K562 (cell line): ENCODE results near the gene ST6GALNAC2. TPM values are rescaled to one million over a fixed set of nuclear protein-coding genes. Genes with fewer than 3 reads are reported as not detected.

Source experiments
- ATAC-seq: fragments of 200-7000 bp; cut with Tn5 transposase; 3 replicates; pipeline ENCODE4 v1.9.1; 2020; ENCODE audit warnings: moderate library complexity
- BruUV-seq: library from RNA; stranded (reverse); fragments of 400-500 nt; replicated peaks from 2 replicates; lab custom pipeline; 2021; lab: Mats Ljungman, UMichigan
- CTCF ChIA-PET: fragments of 300-600 bp; formaldehyde crosslinking; extraction: SDS; loops from one replicate; lab custom pipeline; 2021; ENCODE audit warnings: low intra/inter-chr PET ratio; lab: Yijun Ruan, JAX
- POLR2A ChIA-PET: fragments of 300-600, 350-650 bp; sonication (Branson Sonifier 250); formaldehyde crosslinking; extraction: SDS; loops from one replicate; lab custom pipeline; 2021; ENCODE audit warnings: antibody characterized with exemption, inconsistent platforms; lab: Yijun Ruan, JAX
- DNase-seq, 4 experiments: peaks; one replicate each; pipeline versions ENCODE4 v3.0.0 to v3.0.0-alpha.2; 2011 to 2018; ENCODE audit warnings: low spot score in 3 of 4, mixed read lengths in 3 of 4; ENCODE audit errors: extremely low read depth in 1 of 4
- FAIRE-seq: peaks from 2 replicates; lab custom pipeline; 2011; peaks lifted over from hg19 to GRCh38; lab: Jason Lieb, UNC
- H2AFZ ChIP-seq: 2 replicates; pipeline ENCODE4 v1.6.0; 2011; ENCODE audit warnings: low read depth, low read length, control low read depth, inconsistent platforms
- H3K27ac ChIP-seq: fragments of 200-600 bp; 3 replicates; pipeline ENCODE4 v1.8.0; 2011; ENCODE audit warnings: low read depth, mild to moderate bottlenecking, control low read depth, inconsistent platforms, low read length, moderate library complexity, mixed read lengths; ENCODE audit errors: extremely low read depth
- H3K27me3 ChIP-seq, 2 experiments: fragments of 300-600 bp in 1 of 2; 2 replicates in 1 of 2; 3 replicates in 1 of 2; pipeline versions ENCODE4 v1.6.0 to v1.8.0; 2011; ENCODE audit warnings: inconsistent platforms in 2 of 2, low read length in 2 of 2, mild to moderate bottlenecking in 1 of 2, mixed read lengths in 1 of 2, moderate library complexity in 1 of 2; ENCODE audit not compliant: control insufficient read depth in 2 of 2, insufficient read depth in 2 of 2
- H3K36me3 ChIP-seq: fragments of 300-600 bp; 3 replicates; pipeline ENCODE4 v1.8.0; 2011; ENCODE audit warnings: mild to moderate bottlenecking, low read length, inconsistent platforms; ENCODE audit not compliant: control insufficient read depth, insufficient read depth
- H3K4me1 ChIP-seq, 2 experiments: fragments of 200-600 bp in 1 of 2; replicated peaks in 1 of 2; 2 replicates in 1 of 2; 3 replicates in 1 of 2; pipeline versions ENCODE4 v1.5.1 to v1.8.0; 2011; ENCODE audit warnings: inconsistent platforms in 2 of 2, low read length in 2 of 2, mild to moderate bottlenecking in 1 of 2, mixed read lengths in 1 of 2, moderate library complexity in 1 of 2; ENCODE audit not compliant: control insufficient read depth in 2 of 2, insufficient read depth in 2 of 2
- H3K4me2 ChIP-seq: 2 replicates; pipeline ENCODE4 v1.6.1; 2011; ENCODE audit warnings: low read length, control low read depth, inconsistent platforms, mixed read lengths; ENCODE audit not compliant: insufficient read depth
- H3K4me3 ChIP-seq: fragments of 200-600 bp; sonication (generic), shearing (Covaris generic); 2 replicates; pipeline ENCODE4 v1.5.1; 2016; ENCODE audit warnings: control low read depth, inconsistent platforms
- H3K79me2 ChIP-seq: fragments of 200-600 bp; 3 replicates; pipeline ENCODE4 v1.8.0; 2011; ENCODE audit warnings: low read length, inconsistent platforms; ENCODE audit not compliant: control insufficient read depth, insufficient read depth
- H3K9ac ChIP-seq, 2 experiments: 2 replicates each; pipeline versions ENCODE4 v1.6.0 to v1.6.1; 2011; ENCODE audit warnings: low read depth in 2 of 2, low read length in 2 of 2, control low read depth in 1 of 2, inconsistent platforms in 1 of 2, mild to moderate bottlenecking in 1 of 2, mixed read lengths in 1 of 2; ENCODE audit not compliant: insufficient read depth in 1 of 2
- H3K9me1 ChIP-seq: one replicate; pipeline ENCODE4 v1.6.0; 2011; ENCODE audit warnings: inconsistent platforms, mild to moderate bottlenecking, low read length, moderate library complexity; ENCODE audit not compliant: control insufficient read depth, insufficient read depth
- H3K9me3 ChIP-seq: replicated peaks from 2 replicates; pipeline ENCODE4 v1.5.1; 2011; ENCODE audit warnings: low read depth, low read length, inconsistent platforms; ENCODE audit not compliant: control insufficient read depth, insufficient read depth
- H4K20me1 ChIP-seq: replicated peaks from 2 replicates; pipeline ENCODE4 v1.6.1; 2011; ENCODE audit warnings: low read length, inconsistent platforms, mixed read lengths; ENCODE audit not compliant: control insufficient read depth, insufficient read depth
- BHLHE40 ChIP-seq: IDR thresholded peaks from 2 replicates; pipeline ENCODE4 v1.6.1; 2011; ENCODE audit warnings: low read length, improper control_type of control experiment
- ELF4 ChIP-seq: fragments of 450-650 bp; formaldehyde crosslinking; IDR thresholded peaks from 2 replicates; pipeline ENCODE4 v1.4.0; 2022; ENCODE audit warnings: missing genetic modification characterization
- FOXJ2 ChIP-seq: fragments of 200-800 bp; sonication (Bioruptor generic); IDR thresholded peaks from 2 replicates; pipeline ENCODE4 v1.6.1; 2016; ENCODE audit warnings: missing genetic modification characterization, missing compliant biosample characterization
- HDAC8 ChIP-seq: fragments of 450-650 bp; IDR thresholded peaks from 2 replicates; pipeline ENCODE4 v1.6.1; 2016; ENCODE audit warnings: mild to moderate bottlenecking, missing genetic modification characterization, moderate library complexity, missing compliant biosample characterization
- L3MBTL2 ChIP-seq: fragments of 450-650 bp; IDR thresholded peaks from 2 replicates; pipeline ENCODE4 v1.6.1; 2016; ENCODE audit warnings: mild to moderate bottlenecking, moderate library complexity
- MITF ChIP-seq: IDR thresholded peaks from 2 replicates; pipeline ENCODE4 v1.6.1; 2014; ENCODE audit warnings: antibody characterized with exemption
- POLR2A ChIP-seq: fragments of 450-650 bp; conservative IDR thresholded peaks from 2 replicates; pipeline ENCODE4 v1.6.1; 2016
- POLR2G ChIP-seq: fragments of 200-400 bp; formaldehyde crosslinking; IDR thresholded peaks from 2 replicates; pipeline ENCODE4 v1.6.1; 2017; ENCODE audit warnings: low read depth, mild to moderate bottlenecking, antibody characterized with exemption, low read length, moderate library complexity
- RAD51 ChIP-seq: fragments of 450-650 bp; IDR thresholded peaks from 2 replicates; pipeline ENCODE4 v1.7.1; 2016; ENCODE audit warnings: low read depth, mild to moderate bottlenecking, borderline replicate concordance
- RFX1 ChIP-seq: fragments of 450-650 bp; IDR thresholded peaks from 2 replicates; pipeline ENCODE4 v1.6.1; 2016; ENCODE audit warnings: mild to moderate bottlenecking, moderate library complexity
- SUPT5H ChIP-seq: fragments of 450-650 bp; IDR thresholded peaks from 2 replicates; pipeline ENCODE4 v1.6.1; 2016
- TEAD4 ChIP-seq, 2 experiments: sonication (generic) in 1 of 2; formaldehyde crosslinking in 1 of 2; IDR thresholded peaks; 2 replicates each; pipeline versions ENCODE4 v1.6.1 to v1.8.0; 2012 to 2022; ENCODE audit warnings: borderline replicate concordance in 1 of 2, inconsistent platforms in 1 of 2, low read length in 1 of 2, mild to moderate bottlenecking in 1 of 2, missing genetic modification reagents in 1 of 2
- ZFP36 ChIP-seq: fragments of 150-350 bp; IDR thresholded peaks from 2 replicates; pipeline ENCODE4 v1.6.1; 2018; ENCODE audit warnings: low read length, low read depth; ENCODE audit not compliant: partially characterized antibody
- ZFX ChIP-seq: sonication (generic); formaldehyde crosslinking; IDR thresholded peaks from 2 replicates; pipeline ENCODE4 v1.8.0; 2022; ENCODE audit warnings: mild to moderate bottlenecking, missing genetic modification reagents, moderate library complexity
- WGBS: fragments of 100-300 bp; shearing (Covaris generic); methylation state at CpG from one replicate; pipeline ENCODE4 v1.1.6; 2016; ENCODE audit warnings: low coverage, mixed read lengths; ENCODE audit not compliant: insufficient coverage; ENCODE audit errors: missing lambda C conversion rate; 5-methylcytosine and 5-hydroxymethylcytosine counted together
- in situ Hi-C: fragments of 300-500 bp; cut with MboI; formaldehyde crosslinking; loops from 4 replicates; pipeline ENCODE4 v1.15.0; 2018; ENCODE audit warnings: inconsistent platforms, mixed read lengths
- intact Hi-C: fragments of 100-400 bp; cut with micrococcal nuclease; formaldehyde crosslinking; loops from 2 replicates; pipeline ENCODE4 v1.14.2; 2022
- polyA plus RNA-seq, 8 experiments: library from polyadenylated mRNA; depleted of rRNA in 4 of 8; stranded (reverse) in 5 of 8; unstranded in 3 of 8; fragments of >200 nt; fragmentation: Nextera tagmentation in 2 of 8; fragmentation: Illumina TruSeq in 1 of 8; extraction: Ambion mirVana in 2 of 8; extraction: Trizol in 1 of 8; gene quantifications; 2 replicates each; pipeline versions ENCODE4 v1.2.1 to v1.2.3, GENCODE V29; 2011 to 2014; ENCODE audit warnings: inconsistent platforms in 1 of 8, missing spikeins in 1 of 8
- total RNA-seq, 7 experiments: library from RNA; depleted of rRNA in 6 of 7; stranded (reverse); fragments of >200 nt in 6 of 7; fragmentation: Illumina TruSeq in 2 of 7; extraction: Trizol in 2 of 7; gene quantifications; 2 replicates each; pipeline versions ENCODE4 v1.2.1 to v1.2.3, GENCODE V29; 2011 to 2021; ENCODE audit warnings: low replicate concordance in 1 of 7
- TF ChIP-seq, protein P1 (sequence below): fragments of 450-650 bp; formaldehyde crosslinking; IDR thresholded peaks from 2 replicates; pipeline ENCODE4 v1.4.0; 2022; ENCODE audit warnings: mild to moderate bottlenecking, moderate library complexity
- TF ChIP-seq, protein P2 (sequence below): fragments of 250-450 bp; sonication (Bioruptor Pico); IDR thresholded peaks from 2 replicates; pipeline ENCODE4 v1.4.0; 2020

The ST6GALNAC2 gene
- total and polyA plus RNA-seq, 9 of the 15 experiments (the other 6 are each of a cell fraction or from before 2014, with no cell fraction given): 0.18 TPM; not detected in 8

DNA sequence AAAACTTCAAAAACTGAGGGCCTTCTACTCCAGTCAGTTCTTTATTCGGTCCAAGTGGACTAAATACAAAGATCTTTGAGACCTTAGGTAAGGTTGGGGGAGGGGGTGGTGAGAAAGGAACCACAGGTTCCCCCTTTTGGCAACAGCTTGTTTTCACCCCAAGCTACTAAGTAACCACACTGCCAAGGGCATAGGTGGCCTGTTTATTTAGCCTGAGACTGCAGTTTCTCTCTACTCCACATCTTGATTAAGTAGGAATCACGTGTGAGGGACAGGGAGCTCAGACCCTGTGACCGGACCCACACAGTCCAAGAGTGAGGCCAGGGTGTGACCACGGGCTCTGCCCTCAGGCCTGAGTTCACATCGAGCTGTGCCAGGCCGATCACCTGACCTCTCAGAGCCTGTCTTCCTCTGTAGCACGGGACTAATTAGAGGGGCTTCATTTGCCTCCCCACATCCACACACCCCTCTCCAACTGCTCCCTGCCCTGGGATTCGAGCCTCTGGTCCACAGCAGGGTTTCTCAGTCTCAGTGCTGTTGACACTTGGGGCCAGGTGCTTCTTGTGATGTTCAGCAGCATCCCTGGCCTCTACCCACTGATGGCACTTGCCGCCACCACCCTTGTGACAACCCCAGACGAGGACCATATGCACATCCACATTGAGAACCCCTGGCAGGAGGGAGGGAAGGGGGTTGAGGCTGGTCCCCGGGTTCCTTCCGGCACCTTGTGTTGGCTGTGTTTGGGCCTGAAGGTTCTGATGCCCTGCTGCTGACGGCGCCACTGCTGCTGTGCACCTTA is 17.8 kb downstream of the ST6GALNAC2 start:
- H4K20me1 ChIP-seq: peaks cover 14% of the 10 kb centered on the region
- ATAC-seq (peak; percentile 28), DNase-seq (peak in 3 of 4 experiments; percentile 18 to 31 (median 30)), FAIRE-seq (peak; percentile 40)
- in situ Hi-C loops (no loop called here), intact Hi-C loops (no loop called here)
- BruUV-seq: no TSS peak
- H3K9ac ChIP-seq: peak overlapping the region in 1 of 2 experiments; percentile 28; a peak in 2 of 4 replicates
- H2AFZ ChIP-seq: no peak overlapping the region
- CTCF ChIA-PET: no interaction called here
- no peak overlapping the region for H3K4me2 ChIP-seq
- WGBS: 52% methylated on average over 14 of the region's 14 CpGs
- no peaks in the 10 kb centered on the region for H3K9me1 ChIP-seq
- H3K4me3 ChIP-seq: no peak overlapping the region
- peak overlapping the region; percentile 3; the same call in 1 of the 3 replicates for H3K27ac ChIP-seq
- peaks cover 12% of the 10 kb centered on the region for H3K79me2 ChIP-seq
- H3K9me3 ChIP-seq: no peaks in the 10 kb centered on the region
- H3K27me3 ChIP-seq: no peaks in the 10 kb centered on the region
- POLR2A ChIA-PET: interaction anchor here (0.7 to 4.1 kb wide), 15 partner anchors 8 to 145 kb away, joined by 3 to 48 read pairs (median 6); no protein-coding TSS in a partner anchor
- H3K36me3 ChIP-seq: peaks cover 32% of the 10 kb centered on the region
- H3K4me1 ChIP-seq: peaks cover 16 to 37% of the 10 kb centered on the region in 2 experiments; a peak in 4 of 5 replicates
- peak; percentile 33; the same call in 1 of the 2 replicates for TF ChIP-seq SUPT5H
- 0 out of 2 replicates have a peak, but pooled peaks have one; percentile 17 for TF ChIP-seq MITF
- TF ChIP-seq, protein P1, sequence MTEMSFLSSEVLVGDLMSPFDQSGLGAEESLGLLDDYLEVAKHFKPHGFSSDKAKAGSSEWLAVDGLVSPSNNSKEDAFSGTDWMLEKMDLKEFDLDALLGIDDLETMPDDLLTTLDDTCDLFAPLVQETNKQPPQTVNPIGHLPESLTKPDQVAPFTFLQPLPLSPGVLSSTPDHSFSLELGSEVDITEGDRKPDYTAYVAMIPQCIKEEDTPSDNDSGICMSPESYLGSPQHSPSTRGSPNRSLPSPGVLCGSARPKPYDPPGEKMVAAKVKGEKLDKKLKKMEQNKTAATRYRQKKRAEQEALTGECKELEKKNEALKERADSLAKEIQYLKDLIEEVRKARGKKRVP: 0 out of 2 replicates have a peak, but pooled peaks have one; percentile 23
- peak; percentile 45; the same call in 1 of the 2 replicates for TF ChIP-seq POLR2A
- TF ChIP-seq RFX1: no peak
- peak; percentile 68 for TF ChIP-seq FOXJ2 (tag)
- peak; percentile 60; the same call in 1 of the 2 replicates for TF ChIP-seq RAD51
- 0 out of 2 replicates have a peak, but pooled peaks have one; percentile 38 for TF ChIP-seq ELF4 (CRISPR knock-in tag)
- TF ChIP-seq POLR2G: peak; percentile 65; the same call in 1 of the 2 replicates
- 0 out of 2 replicates have a peak, but pooled peaks have one; percentile 2 for TF ChIP-seq ZFX
- no peak for TF ChIP-seq HDAC8
- TF ChIP-seq BHLHE40: peak; percentile 70
- peak; percentile 40 for TF ChIP-seq L3MBTL2
- no peak for TF ChIP-seq TEAD4 (IDR thresholded peaks at IDR 0.05; ENCODE audit: low read length)
- no peak for TF ChIP-seq TEAD4 (CRISPR knock-in tag; IDR thresholded peaks at IDR 0.05; ENCODE audit: borderline replicate concordance)
- peak; percentile 11 for TF ChIP-seq ZFP36
- TF ChIP-seq, protein P2, sequence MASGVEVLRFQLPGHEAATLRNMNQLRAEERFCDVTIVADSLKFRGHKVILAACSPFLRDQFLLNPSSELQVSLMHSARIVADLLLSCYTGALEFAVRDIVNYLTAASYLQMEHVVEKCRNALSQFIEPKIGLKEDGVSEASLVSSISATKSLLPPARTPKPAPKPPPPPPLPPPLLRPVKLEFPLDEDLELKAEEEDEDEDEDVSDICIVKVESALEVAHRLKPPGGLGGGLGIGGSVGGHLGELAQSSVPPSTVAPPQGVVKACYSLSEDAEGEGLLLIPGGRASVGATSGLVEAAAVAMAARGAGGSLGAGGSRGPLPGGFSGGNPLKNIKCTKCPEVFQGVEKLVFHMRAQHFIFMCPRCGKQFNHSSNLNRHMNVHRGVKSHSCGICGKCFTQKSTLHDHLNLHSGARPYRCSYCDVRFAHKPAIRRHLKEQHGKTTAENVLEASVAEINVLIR (CRISPR knock-in tag): no peak
